Liver (tissue), 3 donors: ENCODE measurements around the gene CRABP2.

Experiments
- CTCF ChIP-seq: fragments of 150-350 bp; IDR thresholded peaks from 2 replicates; pipeline ENCODE4 v1.5.1; 2017; ENCODE audit warnings: improper control_type of control experiment, low read depth, low read length; ENCODE audit not compliant: missing input control
- EGR1 ChIP-seq, 2 donors: IDR thresholded peaks; 2 replicates each; pipeline ENCODE4 v1.6.1; 2016 to 2018; ENCODE audit warnings: antibody characterized with exemption in 2 of 2, low read depth in 2 of 2
- donor health status: healthy.
- donor health status: healthy.

- TF ChIP-seq EGR1 (IDR thresholded peaks at IDR 0.05; ENCODE audit: low read depth in 2 of 2) (no peak), CTCF (no peak)
Measured at GRCh38 chr1:156714830-156715229, 9.4 kb upstream of the CRABP2 start.
